Esophagus squamous epithelium (tissue), 4 donors: ENCODE measurements around the gene TIMP2.

Experiments
- CTCF ChIP-seq, 6 experiments: fragments of 450-650 bp in 4 of 6; fragments of 200-600 bp in 2 of 6; sonication (generic) in 2 of 6; IDR thresholded peaks; one replicate each; pipeline ENCODE4 v1.5.1; 2016 to 2019; ENCODE audit warnings: antibody characterized with exemption in 6 of 6, mild to moderate bottlenecking in 4 of 6, moderate library complexity in 4 of 6
- POLR2A ChIP-seq, 4 donors: fragments of 450-650 bp; IDR thresholded peaks; one replicate each; pipeline ENCODE4 v1.6.1; 2017; ENCODE audit warnings: antibody characterized with exemption in 4 of 4, mild to moderate bottlenecking in 4 of 4, moderate library complexity in 3 of 4

DNA sequence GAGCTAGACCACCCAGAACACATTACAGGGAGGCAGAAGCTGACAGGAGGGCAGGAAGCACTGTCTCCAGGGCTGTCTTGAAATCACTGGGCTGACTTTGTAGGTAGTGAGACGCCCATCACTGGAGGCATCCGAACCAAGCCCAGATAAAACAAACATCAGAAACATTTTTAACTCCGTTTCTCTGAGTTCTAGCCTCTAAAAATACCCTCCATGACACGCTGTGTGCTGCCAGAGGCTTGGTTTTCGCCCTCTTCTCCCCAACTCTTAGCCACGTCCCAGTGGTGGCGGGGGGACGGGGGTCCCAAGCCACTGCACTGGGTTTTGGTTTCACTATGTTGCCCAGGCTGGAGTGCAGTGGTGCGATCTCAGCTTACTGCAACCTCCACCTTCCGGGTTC, 23.4 kb downstream of the TIMP2 start:
- TF ChIP-seq CTCF (IDR thresholded peaks at IDR 0.05): no peak
- TF ChIP-seq POLR2A (IDR thresholded peaks at IDR 0.05): no peak
